TTC549 (cell line): Measurements from ENCODE around the gene KDM4B.
"Not testable (repeated sequence)": the region's sequence is repeated elsewhere in the genome, so short reads cannot be mapped to it uniquely, and the experiment has no call there.

ENCODE experiments used
- FAIRE-seq: peaks from 2 replicates; lab custom pipeline; 2012; peaks lifted over from hg19 to GRCh38; lab: Jason Lieb, UNC

KDM4B gene

DNA sequence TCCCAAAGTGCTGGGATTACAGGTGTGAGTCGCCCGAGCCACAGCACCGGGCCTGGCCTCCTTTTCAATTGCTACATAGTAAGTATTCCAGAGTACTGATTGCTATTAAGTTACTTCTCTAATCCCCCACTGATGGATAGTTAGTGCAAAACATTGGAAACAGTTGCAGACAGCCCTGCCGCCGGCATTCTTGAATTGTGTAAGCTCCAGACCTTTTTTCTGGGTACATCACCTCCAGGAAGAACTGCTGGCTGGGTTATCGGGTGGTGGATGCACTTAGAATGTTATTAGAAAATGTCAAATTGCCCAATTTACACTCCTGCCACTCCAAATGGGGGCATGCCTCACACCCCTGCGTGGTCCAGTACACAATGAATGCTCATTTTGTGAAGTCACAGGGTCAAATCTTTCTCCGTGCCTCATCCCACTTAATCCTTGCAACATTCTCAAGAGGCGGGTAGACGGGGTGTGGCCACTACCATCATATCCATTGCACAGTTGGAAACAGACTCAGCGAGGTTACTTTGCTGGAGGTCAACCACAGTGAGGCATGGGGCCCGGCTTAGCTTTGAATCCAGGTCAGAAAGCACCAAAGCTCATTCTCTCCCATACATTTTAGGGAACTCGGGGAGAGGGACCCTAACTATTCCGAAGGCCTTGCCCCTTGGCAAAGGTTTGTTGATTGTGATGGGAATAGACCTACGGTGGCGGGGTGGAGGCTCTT lies 1.0 kb upstream of the KDM4B start:
- no peak for FAIRE-seq

DNA sequence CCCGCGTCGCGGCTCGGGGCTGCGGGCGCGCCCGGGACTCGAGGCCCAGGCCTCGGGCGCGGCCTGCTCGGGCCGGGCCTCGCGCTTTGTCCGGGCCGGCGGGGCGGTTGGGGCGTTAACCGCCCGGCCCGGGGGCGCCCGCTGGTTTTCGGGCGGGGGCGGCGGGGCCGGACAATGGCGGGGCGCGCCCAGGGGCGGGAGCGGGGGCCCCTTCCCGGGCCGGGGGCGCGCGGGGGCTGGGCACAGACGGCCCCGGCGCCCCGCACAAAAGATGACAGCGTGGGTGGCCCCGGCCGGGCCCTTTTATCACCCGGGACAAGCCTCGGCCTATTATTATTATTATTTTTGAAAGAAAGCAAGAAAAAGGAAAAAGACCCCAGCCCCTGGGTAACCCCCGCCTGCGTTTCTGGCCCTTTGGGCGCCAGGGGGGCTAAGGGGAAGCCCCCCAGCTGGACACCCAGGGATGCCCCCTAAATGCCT lies 419 bp downstream of the KDM4B start:
- FAIRE-seq: no peak

DNA sequence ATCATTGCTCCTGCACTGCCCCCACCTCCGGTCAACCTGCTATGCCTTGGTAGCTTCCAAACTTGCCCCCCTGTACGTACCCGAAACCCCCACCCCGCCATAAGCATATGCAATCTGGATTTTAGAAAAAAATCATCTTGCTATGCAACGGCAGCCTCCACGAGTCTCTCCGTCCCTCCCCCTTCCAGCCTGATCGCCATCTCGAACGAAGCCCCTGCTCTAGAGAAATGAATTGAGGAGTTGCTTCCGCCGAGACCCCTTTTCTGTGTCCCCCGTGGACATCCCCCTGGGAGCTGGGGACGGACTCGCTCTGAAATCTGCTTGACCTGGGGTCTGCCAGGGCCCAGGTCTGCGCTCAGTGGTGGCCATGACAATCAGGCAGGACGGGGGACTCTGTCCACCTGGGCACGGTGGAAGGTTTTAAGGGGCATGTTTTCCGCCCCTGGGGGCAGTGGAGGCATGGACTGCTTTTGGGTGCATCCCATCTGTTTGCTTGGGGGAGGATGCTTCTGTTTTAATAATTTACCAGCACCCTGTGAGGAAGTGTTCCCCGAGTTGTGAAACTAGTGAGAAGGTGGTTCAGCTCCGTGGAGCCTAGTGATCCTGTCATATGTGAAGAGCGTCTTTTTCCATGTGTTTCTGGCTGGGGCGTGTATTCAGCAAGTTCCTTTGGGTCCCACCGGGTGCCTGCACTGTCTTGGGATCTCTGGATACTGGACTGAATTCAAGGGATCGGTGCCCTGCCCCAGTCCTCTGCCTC lies 1.0 kb downstream of the KDM4B start:
- FAIRE-seq: no peak

DNA sequence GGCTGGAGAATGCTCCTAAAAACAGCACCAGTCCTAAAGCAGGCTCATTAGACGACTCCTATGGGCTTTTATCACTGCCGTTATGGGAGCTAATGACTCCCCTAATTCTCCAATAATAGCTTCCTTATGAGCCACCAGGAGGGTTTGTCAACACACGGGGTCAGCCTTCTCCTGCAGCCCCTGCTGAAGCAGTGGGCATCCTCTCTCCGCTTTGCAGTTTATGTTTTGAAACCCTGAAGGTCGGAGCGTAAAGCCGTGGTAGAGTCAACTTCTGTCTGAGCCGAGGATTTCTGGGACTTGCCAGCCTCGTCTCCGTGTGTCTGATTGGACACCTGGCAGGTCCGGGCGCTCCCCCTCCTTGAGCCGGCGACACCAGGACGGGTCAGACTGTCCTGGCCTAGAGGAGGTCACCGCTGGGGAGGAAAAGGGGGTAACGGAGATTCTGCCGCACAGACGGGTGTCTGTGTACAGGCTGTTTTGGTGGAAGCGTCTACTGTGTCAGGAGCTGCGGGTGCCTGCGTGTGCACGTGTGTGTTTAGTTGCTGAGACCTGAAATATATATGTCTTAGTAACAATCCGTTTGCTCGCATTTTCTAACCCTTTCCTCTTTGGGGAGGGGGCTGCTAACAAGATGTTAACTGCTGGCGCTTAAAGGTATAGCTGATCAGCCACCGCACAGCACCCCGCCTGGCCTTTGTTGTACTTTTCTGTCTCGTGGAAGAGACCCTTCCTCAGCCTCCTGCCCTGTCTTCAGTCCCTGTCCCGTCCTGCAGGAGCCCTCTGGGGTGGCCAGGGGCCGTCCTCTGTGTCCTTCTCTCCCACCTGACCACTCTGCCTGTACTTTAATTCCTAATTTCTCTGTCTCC lies 1.9 kb downstream of the KDM4B start:
- no peak for FAIRE-seq

DNA sequence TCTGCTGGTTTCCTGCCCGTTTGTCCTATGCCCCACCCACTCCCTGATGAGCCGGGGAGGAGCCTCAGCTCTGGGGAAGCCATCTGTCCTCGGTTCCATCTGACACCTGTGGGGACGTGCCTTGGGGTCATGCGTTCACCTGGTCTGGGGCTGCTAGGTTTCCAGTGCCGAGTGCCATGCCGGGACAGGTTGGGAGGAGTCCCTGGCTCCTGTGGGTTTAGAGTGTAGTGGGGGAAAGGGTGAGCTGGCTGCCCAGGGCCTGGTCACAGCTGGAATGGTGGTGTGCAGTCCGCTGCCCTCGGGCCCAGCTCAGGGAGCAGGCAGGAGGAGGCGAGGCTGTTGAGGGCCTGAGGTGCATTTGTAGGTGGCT lies 2.5 kb downstream of the KDM4B start:
- no peak for FAIRE-seq

DNA sequence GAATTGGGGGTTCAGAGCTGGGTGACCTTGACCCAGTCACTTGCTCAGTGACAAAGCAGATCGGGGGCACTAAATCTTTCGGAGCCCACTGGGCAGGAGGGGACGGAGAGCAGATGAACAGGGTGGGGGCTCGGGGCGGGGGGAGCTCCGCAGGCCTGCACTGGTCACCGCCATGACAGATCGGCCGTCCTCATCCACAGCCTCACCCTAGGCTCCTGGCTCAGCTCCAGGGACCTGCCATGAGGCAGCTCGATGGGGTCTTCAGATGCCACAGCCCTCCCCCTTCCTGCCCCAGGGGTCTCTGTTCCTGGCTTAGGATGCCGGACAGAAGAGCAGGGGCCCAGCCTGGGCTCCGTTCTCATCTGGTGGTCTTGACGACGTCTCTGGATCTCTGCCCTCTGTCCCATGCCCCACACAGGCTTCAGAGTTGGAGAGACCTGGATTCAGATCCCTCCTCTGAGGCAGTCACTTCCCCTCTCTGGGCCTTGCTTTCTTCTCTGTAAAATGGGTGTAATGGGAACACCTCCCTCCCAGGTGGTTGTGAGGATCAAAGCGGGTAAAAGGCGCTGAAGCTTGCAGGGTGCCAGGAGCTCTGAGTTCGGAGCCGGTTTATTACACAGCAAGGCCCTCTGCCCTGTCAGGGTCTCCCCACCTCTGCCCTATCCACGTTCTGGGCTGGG lies 3.0 kb downstream of the KDM4B start:
- FAIRE-seq: no peak

DNA sequence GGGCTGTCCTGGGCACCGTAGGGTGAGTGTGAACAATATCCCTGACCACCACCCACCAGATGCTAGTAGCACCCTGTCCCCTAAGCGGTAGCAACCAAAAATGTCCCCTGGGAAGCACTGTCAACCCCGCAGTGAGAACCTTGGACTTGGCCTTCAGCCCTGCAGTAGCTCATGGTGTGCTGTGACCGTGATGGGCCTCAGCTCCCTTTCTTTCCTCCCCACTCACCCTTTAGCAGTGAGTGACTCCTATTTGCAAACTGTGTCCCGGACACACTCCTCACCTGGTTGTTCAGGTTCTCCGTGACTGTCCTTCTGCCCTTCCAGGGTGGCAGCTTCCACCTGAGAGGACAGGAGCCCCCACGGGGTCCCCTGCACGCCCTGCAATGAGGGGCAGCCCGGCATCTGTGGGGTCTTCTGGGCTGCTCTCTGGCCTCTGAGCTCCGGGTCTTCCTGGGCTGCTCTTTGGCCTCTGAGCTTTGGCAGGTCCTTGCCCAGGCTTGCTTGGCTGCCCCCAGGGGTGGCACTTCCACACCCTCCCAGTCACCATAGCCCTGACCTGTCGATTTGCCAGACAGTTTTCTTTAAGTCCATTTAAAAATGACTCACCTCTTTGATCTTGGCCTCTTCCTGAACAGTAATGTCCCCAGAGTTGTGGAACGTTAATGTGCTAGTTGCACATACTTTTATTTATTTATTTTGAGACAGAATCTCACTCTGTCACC lies 3.8 kb downstream of the KDM4B start:
- FAIRE-seq: no peak

DNA sequence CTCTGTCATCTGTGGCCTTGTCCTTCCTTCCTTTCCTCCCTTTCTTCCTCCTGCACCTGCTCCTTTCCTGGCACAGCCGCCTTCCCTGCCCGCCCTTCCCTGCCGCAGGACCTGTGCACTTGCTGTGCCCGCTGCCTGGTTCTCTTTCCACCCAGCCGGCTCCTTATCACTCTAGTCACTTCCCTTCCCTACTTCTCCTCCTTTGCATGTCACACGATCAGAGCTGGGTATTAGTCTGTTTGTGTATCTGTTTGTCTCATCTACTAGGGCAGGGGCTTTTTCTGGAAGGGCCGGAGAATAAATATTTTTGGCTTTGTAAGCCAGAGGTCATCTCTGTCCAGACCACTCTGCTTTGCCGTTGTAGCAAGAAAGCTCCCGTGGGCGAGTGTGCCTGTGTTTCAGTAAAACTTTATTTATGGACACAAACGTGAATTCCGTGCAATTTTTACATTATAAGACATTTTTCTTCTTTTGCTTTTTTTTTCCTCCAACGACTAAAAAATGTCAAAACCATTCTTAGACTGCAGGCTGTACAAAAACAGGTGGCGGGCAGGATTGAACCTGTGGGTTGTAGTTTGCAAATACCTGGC lies 6.1 kb downstream of the KDM4B start:
- FAIRE-seq: no peak

DNA sequence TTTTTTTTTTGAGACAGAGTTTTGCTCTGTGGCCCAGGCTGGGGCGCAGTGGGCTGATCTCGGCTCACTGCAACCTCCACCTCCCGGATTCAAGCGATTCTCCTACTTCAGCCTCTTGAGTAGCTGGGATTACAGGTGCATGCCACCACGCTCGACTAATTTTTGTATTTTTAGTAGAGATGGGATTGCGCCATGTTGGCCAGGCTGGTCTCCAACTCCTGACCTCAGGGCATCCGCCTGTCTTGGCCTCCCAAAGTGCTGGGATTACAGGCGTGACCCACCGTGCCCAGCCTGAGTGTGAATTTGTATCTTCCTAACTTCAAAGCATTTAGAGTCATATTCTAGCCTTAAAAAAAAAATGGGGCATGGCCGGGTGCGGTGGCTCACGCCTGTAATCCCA lies 6.7 kb downstream of the KDM4B start:
- not testable (repeated sequence) for FAIRE-seq

DNA sequence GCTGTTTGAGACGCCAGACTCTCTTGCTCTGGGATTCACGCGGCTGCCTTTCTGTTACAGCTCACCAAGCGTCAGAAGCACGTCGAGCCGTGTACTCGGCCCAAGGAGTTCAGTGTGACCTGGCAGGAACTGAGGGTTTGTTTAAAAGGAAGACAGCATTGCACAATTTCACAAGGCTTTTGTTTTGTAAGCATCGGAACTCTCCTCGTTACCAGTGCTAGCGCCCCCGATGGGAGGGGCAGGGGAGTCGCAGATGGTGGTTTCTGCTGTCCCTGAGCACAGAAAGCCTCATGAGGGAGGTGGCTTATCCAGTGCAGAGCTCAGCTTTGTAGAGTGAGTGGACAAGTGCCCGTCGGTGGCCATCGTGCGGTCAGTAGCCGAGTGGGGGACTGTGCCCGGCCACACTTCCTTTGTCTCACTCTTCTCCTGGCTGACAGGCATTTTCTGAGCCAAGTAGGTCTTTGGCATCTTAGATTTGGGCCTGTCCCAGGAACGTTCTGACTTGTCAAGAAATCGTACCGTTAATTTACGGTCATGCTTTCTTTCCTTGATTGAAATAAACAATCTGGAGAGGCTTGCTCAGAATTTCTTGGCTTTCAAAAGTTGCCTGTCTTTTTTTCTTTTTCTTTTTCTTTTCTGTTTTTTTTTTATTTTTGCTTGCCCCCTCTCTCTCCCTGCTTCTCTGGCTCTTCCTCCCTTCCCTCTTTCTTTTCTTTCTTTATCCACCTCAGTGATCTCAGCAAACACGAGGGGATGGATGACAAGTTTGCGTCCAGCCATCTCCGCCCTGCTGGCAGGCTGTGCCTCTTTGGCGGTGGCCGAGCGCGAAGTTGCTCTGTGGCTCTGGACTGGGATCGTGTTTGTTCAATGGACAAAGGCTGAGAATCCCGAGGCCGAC lies 7.7 kb downstream of the KDM4B start:
- FAIRE-seq: no peak

DNA sequence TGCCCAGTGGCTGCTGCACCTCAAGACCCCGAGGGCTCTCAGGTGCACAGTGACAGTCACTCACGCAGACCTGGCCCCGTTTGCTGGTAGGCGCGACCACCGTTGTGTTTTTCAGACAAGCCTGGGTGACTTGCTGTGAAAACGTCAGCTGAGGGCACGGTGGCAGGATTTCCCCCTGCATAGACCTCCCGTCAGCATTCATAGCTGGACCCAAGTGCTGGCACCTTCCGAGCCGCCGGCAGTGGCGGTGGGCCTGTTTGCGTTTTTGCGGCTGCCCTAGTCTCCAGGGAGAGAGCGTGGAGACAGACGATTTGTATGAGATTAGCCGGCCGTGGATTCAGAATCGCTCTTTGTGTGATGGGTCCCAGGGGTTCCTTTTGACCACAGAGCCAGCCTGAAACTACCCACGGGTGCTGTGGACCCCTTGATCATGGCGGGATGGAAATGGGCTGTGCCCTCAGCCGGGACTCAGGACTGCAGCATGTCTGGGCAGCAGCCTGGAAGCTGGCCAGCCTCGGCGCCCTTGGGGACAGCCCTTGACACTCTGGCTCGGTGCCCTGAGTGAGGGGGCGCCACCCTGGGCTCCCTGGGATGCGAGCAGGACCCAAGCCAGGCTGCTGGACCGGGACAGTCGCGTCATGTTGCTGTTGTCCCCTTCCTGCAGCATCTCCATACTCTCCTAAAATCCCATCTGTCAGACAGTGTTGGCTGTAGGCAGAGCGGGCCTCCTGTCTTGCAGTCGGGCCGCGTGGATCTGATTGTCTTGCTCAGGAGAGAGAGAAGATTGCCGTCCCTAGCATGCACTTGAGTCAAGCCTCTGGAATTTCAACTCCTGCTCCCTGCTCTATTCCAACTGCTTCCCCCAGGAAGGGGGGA lies 8.6 kb downstream of the KDM4B start:
- FAIRE-seq: no peak

DNA sequence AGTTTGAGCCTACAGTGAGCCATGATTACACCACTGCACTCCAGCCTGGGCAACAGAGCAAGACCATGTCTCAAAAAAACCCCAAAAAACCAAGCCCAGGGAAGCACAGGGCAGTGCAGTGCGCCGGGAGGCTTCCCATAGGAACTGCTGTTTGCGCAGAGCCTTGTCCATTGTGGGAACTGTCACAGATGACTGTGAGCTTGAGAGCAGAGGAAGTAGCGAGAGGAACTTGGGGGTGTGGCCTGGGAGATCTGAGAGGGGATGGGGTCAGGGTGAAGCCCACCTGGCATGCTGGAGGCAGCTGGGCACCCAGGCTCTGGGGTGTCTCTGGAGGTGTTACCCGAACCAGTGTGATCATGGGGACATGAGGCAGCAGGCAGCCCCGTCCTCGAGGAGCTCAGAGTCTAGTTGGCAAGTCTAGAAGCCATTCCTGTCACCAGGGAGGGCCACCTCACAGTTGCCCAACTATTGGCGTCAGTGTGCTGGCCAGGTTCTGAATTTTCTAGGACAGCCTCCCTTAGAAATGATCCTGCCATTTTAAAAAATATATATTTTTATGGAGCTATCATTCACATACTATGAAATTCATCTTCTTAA lies 10.4 kb downstream of the KDM4B start:
- FAIRE-seq: no peak

DNA sequence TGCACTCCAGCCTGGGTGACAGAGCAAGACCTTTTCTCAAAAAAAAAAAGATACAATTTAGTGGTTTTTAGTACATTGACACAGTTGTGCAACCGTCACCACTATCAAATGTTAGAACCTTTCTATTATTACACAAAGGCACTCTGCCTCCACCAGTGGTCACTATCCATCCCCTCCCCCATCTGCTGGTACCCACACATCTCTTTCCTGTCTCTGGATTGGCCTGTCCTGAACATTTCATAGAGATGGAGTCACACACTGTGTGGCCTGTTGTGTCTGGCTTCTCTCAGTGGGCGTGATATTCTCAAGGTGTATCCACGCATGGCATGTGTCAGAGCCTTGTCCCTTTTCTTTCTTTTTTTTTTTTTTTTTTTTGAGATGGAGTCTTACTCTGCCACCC lies 11.2 kb downstream of the KDM4B start:
- no peak for FAIRE-seq

DNA sequence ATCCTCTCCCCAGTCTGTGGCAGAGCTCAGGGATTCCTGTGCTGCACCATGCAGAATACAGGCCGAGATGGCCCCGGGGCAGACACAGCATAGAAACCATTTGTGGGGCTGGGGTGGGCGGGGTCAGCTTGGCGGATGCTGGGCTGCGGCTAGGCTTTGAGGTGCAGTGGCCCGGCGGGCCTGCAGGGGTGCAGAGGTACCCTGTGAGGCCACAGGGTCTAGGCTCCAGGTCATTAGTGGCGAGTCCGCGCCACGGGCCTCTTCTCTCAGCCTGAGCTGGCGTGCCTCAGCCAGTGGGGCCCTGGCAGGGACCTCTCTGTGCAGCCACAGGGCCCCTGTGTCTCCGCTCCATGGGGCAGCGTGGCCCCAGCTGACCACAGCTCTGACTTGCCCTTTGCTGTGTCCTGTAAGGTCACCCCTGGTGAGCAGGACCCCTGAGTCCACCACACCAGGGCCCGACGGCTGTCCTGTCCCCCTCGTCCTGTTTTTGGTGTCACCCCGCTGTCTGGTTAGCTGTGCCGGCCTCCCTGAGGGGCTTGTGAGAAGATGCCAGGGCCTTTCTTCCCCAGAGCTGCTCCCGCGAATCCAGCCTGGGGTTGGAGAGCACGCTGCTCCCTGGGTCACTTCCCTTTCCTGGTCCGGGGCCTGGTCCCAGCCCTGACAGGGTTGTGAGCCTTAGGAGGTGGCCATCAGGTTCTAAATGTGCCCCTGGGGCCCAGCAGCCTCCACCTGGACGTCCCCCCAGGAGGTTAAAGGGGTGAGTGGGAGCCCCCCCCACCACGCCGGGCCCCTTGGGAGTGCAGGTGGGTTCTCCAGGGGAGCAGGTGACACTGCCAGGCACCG lies 12.1 kb downstream of the KDM4B start:
- no peak for FAIRE-seq

DNA sequence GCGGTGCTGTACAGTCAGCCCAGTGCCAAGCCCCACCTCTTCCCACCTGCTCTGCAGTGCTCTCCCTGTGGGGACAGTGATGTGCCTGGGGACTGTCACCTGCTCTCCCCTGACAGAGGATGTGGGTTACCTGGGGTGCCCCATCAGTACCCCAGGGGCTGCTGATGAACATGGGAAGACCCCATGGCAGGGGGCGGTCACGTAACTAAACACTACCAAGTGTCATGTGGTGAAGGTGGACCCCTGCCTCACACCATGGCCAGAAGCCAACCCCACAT lies 12.7 kb downstream of the KDM4B start:
- FAIRE-seq: no peak

DNA sequence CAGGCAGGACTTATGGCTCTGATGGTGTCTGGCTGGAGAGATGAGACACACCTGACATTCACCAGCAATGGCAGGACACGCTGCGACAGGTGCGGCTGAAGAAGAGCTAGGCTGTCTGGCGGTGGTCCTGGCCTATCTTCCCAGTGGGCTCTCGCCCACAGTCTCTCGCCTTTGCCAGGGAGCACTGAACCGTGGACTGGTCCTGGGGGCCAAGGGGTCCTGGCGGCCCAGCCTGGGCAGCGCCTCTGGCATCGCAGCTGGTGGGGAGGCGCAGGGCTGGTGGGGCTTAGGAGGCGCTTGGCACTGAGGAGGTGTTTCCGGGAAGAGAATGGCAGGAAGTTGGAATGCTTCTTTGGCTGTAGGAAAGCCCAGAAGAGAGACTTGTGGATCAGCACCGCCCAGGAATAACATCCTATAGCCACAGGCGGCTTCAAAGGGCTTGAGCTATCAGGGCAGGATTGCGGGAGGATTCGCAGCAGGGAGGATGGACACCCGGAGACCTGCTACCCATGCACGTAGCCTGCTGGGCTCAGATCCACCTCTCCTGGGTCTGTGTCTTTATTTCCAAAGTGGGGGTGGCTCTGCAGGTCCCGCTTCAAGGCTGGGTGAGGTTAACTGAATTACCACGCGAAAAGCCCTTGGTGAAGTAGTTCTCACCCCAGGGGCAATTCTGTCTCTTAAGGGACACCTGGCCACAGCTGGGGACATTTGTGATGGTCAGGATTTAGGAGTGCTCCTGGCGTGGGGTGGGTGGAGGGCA lies 14.6 kb downstream of the KDM4B start:
- FAIRE-seq: no peak

DNA sequence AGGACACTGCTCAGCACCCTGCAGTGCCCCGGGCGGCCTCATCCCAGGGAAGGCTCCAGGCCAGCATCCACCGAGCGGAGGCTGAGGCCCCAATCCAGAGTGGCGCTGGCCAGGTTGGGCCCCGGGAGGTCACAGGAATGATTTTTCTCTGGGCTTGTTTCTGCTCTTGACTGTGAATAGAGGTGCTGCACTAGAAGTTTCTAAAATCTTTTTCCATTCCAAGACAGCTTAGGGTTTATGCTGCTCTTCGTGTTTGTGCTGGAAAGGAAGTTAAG lies 15.1 kb downstream of the KDM4B start:
- FAIRE-seq: no peak
